Naive B cell (primary cell): Measurements from ENCODE around the gene SIGLEC12. TPM values are rescaled to one million over a fixed set of nuclear protein-coding genes. Genes with fewer than 3 reads are reported as not detected.
"Not testable (repeated sequence)": the region's sequence is repeated elsewhere in the genome, so short reads cannot be mapped to it uniquely, and the experiment has no call there.

Source experiments
- ATAC-seq, 2 donors: fragments of 150-1000 bp; cut with Tn5 transposase; 2 replicates each; pipeline ENCODE4 v1.10.0; 2021; ENCODE audit warnings: low read depth in 2 of 2, mild to moderate bottlenecking in 2 of 2, moderate library complexity in 2 of 2
- DNase-seq: peaks from one replicate; pipeline ENCODE4 v3.0.0; 2022
- H3K27ac Mint-ChIP-seq, 6 donors: one replicate each; pipeline ENCODE4 v1.8.0; 2020 to 2022; ENCODE audit warnings: mild to moderate bottlenecking in 6 of 6, mixed read lengths in 6 of 6, moderate library complexity in 5 of 6, inconsistent platforms in 2 of 6
- H3K27me3 Mint-ChIP-seq, 3 donors: one replicate each; pipeline ENCODE4 v1.8.0; 2021 to 2022; ENCODE audit warnings: mixed read lengths in 3 of 3, mild to moderate bottlenecking in 1 of 3
- H3K36me3 Mint-ChIP-seq, 2 donors: one replicate each; pipeline ENCODE4 v1.8.0; 2020 to 2022; ENCODE audit warnings: mixed read lengths in 2 of 2, inconsistent platforms in 1 of 2, mild to moderate bottlenecking in 1 of 2
- H3K4me1 Mint-ChIP-seq, 3 donors: one replicate each; pipeline ENCODE4 v1.8.0; 2020 to 2022; ENCODE audit warnings: mixed read lengths in 3 of 3, inconsistent platforms in 1 of 3, mild to moderate bottlenecking in 1 of 3, moderate library complexity in 1 of 3
- H3K4me3 Mint-ChIP-seq, 8 donors: one replicate each; pipeline ENCODE4 v1.8.0; 2020 to 2022; ENCODE audit warnings: mild to moderate bottlenecking in 8 of 8, mixed read lengths in 8 of 8, moderate library complexity in 8 of 8, inconsistent platforms in 2 of 8
- H3K9me3 Mint-ChIP-seq, 7 donors: one replicate each; pipeline ENCODE4 v1.8.0; 2020 to 2022; ENCODE audit warnings: mixed read lengths in 7 of 7, mild to moderate bottlenecking in 5 of 7, inconsistent platforms in 2 of 7, moderate library complexity in 1 of 7
- polyA plus RNA-seq, 6 donors: library from polyadenylated mRNA; unstranded; fragments of 300-500 nt; fragmentation: Illumina TruSeq; gene quantifications; one replicate each; pipeline ENCODE4 v1.2.3, GENCODE V29; 2021; ENCODE audit warnings: low read depth in 6 of 6

SIGLEC12 gene
- polyA plus RNA-seq, 6 donors from 2014 or later: 0.28 TPM; not detected in 5

DNA sequence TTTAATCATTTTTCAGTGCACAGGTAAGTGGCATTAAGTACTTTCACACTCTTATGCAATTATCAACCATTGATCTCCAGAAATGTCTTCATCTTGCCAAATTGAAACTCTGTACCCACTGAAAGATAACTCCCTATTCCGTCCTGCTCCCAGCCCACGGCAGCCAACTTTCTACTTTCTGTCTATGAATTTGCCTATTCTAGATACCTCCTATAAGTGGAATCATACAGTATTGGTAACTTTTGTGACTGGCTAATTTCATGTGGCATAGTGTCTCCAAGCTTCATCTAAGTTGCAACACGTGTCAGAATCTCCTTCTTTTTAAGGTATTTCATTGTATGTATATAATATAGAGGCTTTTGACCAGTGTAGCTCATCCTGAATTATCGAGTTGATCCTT lies 29.0 kb downstream of the SIGLEC12 start:
- peaks cover 5 to 8% (median 8%) of the 10 kb centered on the region in 3 donors for H3K4me1 Mint-ChIP-seq
- ATAC-seq (no peak), DNase-seq (no peak)
- H3K4me3 Mint-ChIP-seq: no peak overlapping the region
- no peaks in the 10 kb centered on the region for H3K36me3 Mint-ChIP-seq
- H3K27ac Mint-ChIP-seq: peak overlapping the region in 1 of 6 donors; percentile 74
- H3K9me3 Mint-ChIP-seq: peaks cover 0 to 4% (median 0%) of the 10 kb centered on the region in 7 donors
- H3K27me3 Mint-ChIP-seq: peaks cover 12 to 35% (median 25%) of the 10 kb centered on the region in 3 donors

DNA sequence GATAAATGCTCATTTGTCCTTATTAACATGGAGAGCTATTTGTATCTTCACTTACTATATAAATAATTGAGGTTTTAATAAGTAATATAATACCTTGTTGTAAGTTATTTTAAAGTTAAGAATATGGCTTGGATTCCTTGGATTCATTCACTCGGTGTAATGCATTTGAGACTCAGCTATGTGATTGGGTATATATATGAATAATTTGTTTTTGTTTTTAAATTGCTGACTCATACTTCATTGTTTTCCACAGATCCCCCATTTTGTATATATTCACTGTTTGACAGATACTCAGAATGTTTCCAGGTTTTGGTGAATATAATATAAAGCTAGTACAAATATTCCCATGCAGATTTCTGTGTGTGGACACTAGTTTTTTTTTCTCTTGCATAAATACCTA lies 30.1 kb downstream of the SIGLEC12 start:
- Mint-ChIP-seq H3K36me3 (no peaks in the 10 kb centered on the region), H3K9me3 (peaks cover 0 to 4% (median 0%) of the 10 kb centered on the region in 7 donors), H3K27me3 (peaks cover 16 to 31% (median 21%) of the 10 kb centered on the region in 3 donors), H3K4me1 (peaks cover 5 to 8% (median 8%) of the 10 kb centered on the region in 3 donors), H3K27ac (no peak overlapping the region), H3K4me3 (no peak overlapping the region)
- DNase-seq (no peak), ATAC-seq (no peak)

DNA sequence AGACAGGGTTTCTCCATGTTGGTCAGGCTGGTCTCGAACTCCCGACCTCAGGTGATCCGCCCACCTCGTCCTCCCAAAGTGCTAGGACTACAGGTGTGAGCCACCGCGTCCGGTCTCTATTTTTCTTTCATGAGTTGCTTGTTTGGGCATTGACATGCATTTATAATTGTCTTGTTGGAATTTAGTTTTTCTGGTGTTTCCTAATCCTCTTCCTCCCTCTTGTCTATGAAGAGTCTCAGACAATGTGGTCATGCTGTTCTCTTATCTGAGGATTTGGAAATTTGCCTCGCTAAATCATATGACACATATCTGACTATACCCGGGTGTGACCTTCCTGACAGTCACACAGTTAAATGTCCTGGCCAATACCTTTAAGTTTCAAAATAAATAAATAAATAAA lies 30.6 kb downstream of the SIGLEC12 start:
- ATAC-seq (no peak), DNase-seq (no peak)
- H3K36me3 Mint-ChIP-seq: no peaks in the 10 kb centered on the region
- no peak overlapping the region for H3K27ac Mint-ChIP-seq
- H3K4me1 Mint-ChIP-seq: peaks cover 5 to 8% (median 8%) of the 10 kb centered on the region in 3 donors
- no peak overlapping the region for H3K4me3 Mint-ChIP-seq
- peaks cover 0 to under 1% (median 0%) of the 10 kb centered on the region in 7 donors for H3K9me3 Mint-ChIP-seq
- peaks cover 21 to 37% (median 26%) of the 10 kb centered on the region in 3 donors for H3K27me3 Mint-ChIP-seq

DNA sequence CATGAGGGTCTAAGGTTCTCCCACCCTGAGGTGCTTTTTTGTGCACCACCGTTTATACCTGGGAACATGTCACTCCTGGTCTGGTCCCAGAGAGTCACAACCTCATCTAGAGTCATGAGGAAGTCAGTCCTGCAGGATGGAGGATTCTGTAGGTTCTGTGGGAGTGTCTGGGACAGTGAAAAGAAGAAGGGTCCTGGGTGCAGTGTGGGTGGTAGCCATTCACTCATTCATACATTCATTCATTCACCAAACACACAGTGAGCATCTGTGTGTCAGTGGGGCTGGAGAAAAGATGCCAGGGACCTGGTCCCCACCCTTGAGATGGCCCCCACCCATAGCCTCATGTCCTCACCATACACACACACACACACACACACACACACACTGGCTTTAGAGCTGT lies 32.0 kb downstream of the SIGLEC12 start:
- H3K27ac Mint-ChIP-seq: no peak overlapping the region
- H3K4me3 Mint-ChIP-seq: no peak overlapping the region
- peaks cover 5 to 8% (median 8%) of the 10 kb centered on the region in 3 donors for H3K4me1 Mint-ChIP-seq
- H3K27me3 Mint-ChIP-seq: peaks cover 23 to 44% (median 38%) of the 10 kb centered on the region in 3 donors
- H3K9me3 Mint-ChIP-seq: no peaks in the 10 kb centered on the region
- no peaks in the 10 kb centered on the region for H3K36me3 Mint-ChIP-seq
- no peak for ATAC-seq
- no peak for DNase-seq

DNA sequence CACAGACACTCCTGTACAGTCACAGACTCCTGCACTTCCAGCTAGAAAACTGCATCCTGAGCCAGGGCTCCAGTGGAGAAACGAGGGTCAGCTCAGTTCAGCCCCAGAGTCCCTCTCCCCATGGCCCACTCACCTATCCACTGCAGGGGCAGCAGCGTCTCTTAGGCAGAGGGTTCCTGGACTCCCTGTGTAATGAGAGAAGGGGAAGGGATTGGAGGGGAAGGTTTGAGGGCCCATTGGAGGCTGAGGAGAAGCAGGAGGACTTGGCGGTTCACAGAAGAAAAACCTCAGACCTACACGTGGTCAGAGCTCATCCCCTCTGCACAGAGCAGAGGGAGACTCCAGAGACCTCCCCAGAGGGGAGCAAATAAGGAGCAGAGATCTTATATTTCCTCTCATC lies 32.4 kb downstream of the SIGLEC12 start:
- DNase-seq: no peak
- Mint-ChIP-seq H3K4me1 (peaks cover 5 to 8% (median 8%) of the 10 kb centered on the region in 3 donors), H3K27me3 (peaks cover 24 to 44% (median 37%) of the 10 kb centered on the region in 3 donors), H3K36me3 (no peaks in the 10 kb centered on the region), H3K9me3 (peaks cover 0 to under 1% (median 0%) of the 10 kb centered on the region in 7 donors), H3K4me3 (no peak overlapping the region), H3K27ac (no peak overlapping the region)
- no peak for ATAC-seq

DNA sequence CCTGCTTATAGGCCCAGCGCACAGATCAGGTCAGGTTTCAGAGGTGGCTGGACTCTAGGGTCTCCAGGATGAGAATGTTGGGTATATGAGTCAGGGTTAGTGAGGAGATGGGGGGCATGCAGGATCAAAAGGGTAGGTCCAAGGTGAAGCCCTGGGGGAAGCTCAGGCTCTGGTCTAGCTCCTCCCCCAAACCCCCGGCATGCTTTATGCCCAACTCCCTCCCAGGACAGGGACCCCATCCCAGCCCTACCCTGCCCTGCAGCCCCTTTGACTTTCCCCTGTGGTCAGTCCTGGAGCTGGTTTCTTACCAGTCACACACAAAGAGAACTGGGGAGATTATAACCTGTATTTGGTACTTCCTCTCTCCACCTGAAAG lies 33.1 kb downstream of the SIGLEC12 start:
- no peak overlapping the region for H3K27ac Mint-ChIP-seq
- H3K27me3 Mint-ChIP-seq: peaks cover 25 to 45% (median 40%) of the 10 kb centered on the region in 3 donors
- no peak for ATAC-seq
- no peak for DNase-seq
- H3K9me3 Mint-ChIP-seq: peaks cover 0 to 2% (median 0%) of the 10 kb centered on the region in 7 donors
- H3K4me3 Mint-ChIP-seq: no peak overlapping the region
- H3K36me3 Mint-ChIP-seq: no peaks in the 10 kb centered on the region
- peaks cover 5 to 8% (median 7%) of the 10 kb centered on the region in 3 donors for H3K4me1 Mint-ChIP-seq

DNA sequence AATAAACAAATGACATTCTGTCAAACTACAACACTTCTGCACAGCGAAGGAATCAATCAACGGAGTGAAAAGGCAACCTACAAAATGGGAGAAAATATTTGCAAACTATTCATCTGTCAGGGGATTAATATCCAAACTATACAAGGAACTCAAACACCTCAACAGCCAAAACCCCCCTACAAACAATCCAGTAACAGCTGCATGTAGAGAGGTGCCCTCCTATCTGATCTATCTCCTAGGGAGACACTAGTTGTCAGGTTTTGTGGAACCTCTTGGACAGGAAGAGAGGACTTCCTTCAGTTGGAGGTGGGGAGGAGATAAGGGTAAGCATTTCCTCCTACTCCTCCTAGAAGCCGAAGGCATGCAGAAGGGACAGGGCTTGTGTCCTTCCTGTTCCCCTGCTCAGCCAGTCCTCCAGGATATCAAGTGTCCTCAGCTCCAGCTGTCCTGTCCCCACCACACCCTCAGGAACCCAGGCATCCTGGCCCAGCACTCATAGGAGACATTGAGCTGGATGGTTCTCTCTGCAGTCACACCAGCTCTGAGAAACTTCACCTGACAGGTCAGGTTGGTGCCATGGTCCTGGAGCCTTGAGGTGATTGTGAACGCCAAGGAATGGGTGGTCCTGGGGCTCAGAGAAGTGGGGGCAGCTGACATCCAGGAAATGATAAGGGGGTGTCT lies 33.6 kb downstream of the SIGLEC12 start:
- peaks cover 3 to 5% (median 5%) of the 10 kb centered on the region in 3 donors for H3K4me1 Mint-ChIP-seq
- peak overlapping the region in 1 of 6 donors; percentile 43 for H3K27ac Mint-ChIP-seq
- H3K4me3 Mint-ChIP-seq: no peak overlapping the region
- H3K27me3 Mint-ChIP-seq: peaks cover 24 to 46% (median 40%) of the 10 kb centered on the region in 3 donors
- H3K36me3 Mint-ChIP-seq: no peaks in the 10 kb centered on the region
- DNase-seq (no peak), ATAC-seq (no peak)
- peaks cover 0 to 2% (median 0%) of the 10 kb centered on the region in 7 donors for H3K9me3 Mint-ChIP-seq

DNA sequence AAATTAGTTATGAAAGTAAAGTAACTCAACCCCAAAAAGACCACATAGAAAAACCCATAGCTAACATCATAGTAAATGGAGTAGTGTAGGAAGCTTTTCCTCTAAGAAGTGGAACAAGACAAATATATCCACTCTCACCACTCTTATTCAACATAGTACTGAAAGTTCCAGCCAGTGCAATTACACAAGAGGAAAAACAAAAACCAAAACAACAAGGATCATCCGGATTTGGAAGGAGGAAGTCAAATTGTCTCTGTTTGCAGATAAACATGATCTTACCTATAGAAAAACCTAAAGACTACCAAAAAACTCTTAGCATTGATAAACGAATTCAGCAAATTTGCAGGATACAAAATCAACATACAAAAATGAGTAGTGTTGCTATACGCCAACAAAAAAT lies 34.9 kb downstream of the SIGLEC12 start:
- Mint-ChIP-seq H3K4me3 (no peak overlapping the region), H3K4me1 (peaks cover 0 to 8% (median 0%) of the 10 kb centered on the region in 3 donors)
- no peak for ATAC-seq

DNA sequence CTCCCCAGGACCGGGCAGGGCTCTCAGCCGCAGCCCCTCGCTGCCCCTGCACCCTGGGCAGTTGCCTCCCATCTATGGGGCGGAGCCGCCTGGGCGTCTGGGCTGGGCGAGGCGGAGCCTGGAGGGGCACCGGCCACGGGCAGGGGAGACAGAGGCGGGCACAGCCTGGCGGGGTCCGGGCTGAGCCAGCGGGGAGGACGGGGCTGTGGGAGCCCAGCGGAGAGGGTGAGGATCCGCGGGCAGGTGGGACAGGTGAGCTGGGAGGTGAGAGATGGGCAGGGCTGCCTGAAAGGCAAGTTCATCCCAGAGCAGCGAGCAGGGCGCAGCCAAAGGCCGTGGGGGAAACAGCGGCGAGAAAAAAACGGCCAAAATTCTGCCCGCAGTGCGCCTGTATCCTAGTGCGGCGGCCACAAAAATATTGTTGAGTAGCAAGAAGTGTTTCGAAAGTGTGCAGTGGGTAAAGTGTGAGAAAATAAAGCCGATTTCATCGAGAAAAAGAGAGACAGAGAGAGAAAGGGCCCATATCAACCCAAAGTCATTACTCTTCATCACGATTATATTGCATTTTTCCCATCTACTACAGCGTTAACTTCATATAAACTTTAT lies 37.5 kb downstream of the SIGLEC12 start:
- not testable (repeated sequence) for H3K4me3 Mint-ChIP-seq, H3K27ac Mint-ChIP-seq, H3K36me3 Mint-ChIP-seq, H3K9me3 Mint-ChIP-seq, DNase-seq, ATAC-seq
- H3K27me3 Mint-ChIP-seq: peaks cover 33 to 67% (median 47%) of the 10 kb centered on the region in 3 donors
- H3K4me1 Mint-ChIP-seq: peaks cover 3 to 19% (median 9%) of the 10 kb centered on the region in 3 donors

More for the DNA sequence above, 34.9 kb downstream of the SIGLEC12 start:
- no peak for DNase-seq
- Mint-ChIP-seq H3K36me3 (no peaks in the 10 kb centered on the region), H3K27ac (peak overlapping the region in 1 of 6 donors; percentile 53), H3K27me3 (peaks cover 25 to 53% (median 46%) of the 10 kb centered on the region in 3 donors), H3K9me3 (peaks cover 0 to 2% (median 0%) of the 10 kb centered on the region in 7 donors)

DNA sequence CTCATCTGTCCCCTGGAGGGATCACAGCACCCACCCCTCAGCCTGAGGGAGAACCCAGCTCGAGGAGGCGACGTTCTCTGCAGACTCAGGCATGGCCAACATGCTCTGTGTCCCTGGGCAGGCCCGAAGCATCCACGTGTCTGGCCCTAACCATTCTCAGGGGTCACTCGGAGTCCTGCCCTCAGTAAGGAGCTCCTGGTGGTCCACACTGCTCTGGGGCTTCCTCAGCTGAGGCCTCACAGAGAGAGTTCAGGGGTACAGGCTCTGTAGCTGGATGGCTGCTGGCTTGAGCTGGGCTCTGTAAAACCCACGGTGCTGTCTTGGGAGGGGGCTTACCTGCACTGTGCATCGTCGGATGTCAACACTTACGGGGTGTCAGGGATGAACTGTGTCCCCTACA lies 38.9 kb downstream of the SIGLEC12 start:
- peaks cover 0 to 3% (median 0%) of the 10 kb centered on the region in 7 donors for H3K9me3 Mint-ChIP-seq
- DNase-seq (no peak), ATAC-seq (no peak)
- peaks cover 3 to 19% (median 9%) of the 10 kb centered on the region in 3 donors for H3K4me1 Mint-ChIP-seq
- peaks cover 37 to 80% (median 60%) of the 10 kb centered on the region in 3 donors for H3K27me3 Mint-ChIP-seq
- no peak overlapping the region for H3K27ac Mint-ChIP-seq
- H3K4me3 Mint-ChIP-seq: no peak overlapping the region
- H3K36me3 Mint-ChIP-seq: no peaks in the 10 kb centered on the region

DNA sequence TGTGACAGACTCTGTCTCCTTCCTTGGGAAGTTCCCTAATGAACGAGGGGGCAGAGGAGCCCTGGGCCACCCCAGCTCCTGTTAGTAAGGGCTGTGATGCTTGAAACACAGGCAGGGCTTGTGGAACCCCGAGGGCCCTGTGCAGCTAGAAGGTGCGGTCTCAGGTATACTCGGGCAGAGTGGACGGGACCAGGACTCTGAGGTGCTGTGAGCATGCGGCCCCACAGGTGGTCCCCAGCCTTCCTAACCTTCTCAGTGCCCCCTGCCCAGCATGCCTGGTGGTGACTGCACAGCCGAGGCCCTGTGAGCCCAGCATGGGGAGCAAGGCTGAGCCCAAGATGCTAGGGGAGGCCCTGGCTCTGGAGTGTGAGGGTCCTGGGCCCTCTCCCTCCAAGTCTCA lies 39.3 kb downstream of the SIGLEC12 start:
- no peak overlapping the region for H3K4me3 Mint-ChIP-seq
- H3K4me1 Mint-ChIP-seq: peaks cover 3 to 19% (median 9%) of the 10 kb centered on the region in 3 donors
- DNase-seq: no peak
- H3K27me3 Mint-ChIP-seq: peaks cover 38 to 80% (median 63%) of the 10 kb centered on the region in 3 donors
- ATAC-seq: no peak
- H3K36me3 Mint-ChIP-seq: no peaks in the 10 kb centered on the region
- H3K9me3 Mint-ChIP-seq: peaks cover 0 to 3% (median 0%) of the 10 kb centered on the region in 7 donors
- no peak overlapping the region for H3K27ac Mint-ChIP-seq

DNA sequence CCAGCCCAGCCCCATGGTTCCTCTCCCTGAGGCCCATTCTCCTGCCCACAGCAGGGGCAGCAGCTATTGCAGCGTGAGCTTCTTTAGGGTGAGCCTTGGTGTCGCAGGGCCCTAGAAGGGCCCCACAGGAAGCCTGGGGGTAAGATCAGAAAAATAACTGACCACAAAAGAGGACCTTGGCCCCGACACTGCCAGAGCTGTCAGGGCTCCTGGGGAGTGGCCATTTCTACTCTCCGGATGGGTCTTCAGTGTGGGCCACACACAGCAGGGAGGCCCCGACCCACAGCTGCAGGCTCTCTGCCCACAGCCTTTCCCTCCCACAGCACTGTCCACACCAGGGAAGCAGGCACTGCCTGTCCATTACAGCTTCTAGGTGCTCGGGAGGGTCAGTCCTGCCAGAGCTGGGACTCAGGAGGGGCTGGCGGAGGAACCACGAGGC lies 39.9 kb downstream of the SIGLEC12 start:
- Mint-ChIP-seq H3K9me3 (peaks cover 0 to 3% (median 0%) of the 10 kb centered on the region in 7 donors), H3K27me3 (peaks cover 35 to 84% (median 63%) of the 10 kb centered on the region in 3 donors), H3K27ac (no peak overlapping the region), H3K4me1 (peaks cover 3 to 19% (median 9%) of the 10 kb centered on the region in 3 donors), H3K36me3 (no peaks in the 10 kb centered on the region), H3K4me3 (no peak overlapping the region)
- no peak for ATAC-seq
- DNase-seq: no peak

DNA sequence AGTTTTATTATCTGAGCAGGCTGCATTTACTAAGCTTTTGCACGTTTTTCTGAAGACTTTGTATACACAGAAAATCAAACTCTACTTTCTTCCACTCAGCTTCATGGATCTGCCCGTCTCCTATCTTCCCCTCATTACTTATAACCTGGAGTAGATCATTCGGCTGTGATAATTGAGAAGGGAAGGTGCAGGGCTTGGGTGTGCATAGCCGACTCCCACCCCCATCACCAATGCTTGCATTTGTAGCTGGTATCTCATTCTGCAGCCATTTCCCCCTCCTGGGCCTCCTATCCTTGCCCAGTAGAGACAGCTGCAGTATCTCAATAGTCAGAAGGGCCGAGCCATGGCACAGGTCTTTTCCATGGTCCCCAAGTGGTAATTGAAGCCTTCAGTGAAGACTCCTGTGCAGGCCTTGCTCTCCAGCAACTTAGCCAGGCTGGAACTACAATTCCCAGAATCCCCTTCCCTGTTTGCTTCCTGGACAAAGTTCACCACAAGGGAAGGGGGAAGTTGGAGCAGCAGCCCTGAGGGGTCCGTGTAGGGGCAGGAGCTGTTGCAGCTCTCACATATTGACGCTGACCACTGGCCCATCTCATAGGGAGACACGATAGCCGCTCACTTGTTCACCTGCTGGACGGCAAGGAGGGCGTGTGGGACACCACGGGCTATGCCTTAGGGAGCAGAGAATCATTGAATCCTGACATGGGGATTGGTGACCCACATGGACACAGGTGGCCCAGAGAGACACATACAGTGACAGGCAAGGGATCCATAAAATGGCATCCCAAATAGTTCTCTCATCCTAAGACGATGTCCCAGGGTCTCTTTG lies 41.2 kb downstream of the SIGLEC12 start:
- DNase-seq (no peak), ATAC-seq (no peak)
- Mint-ChIP-seq H3K9me3 (peaks cover 0 to 3% (median 0%) of the 10 kb centered on the region in 7 donors), H3K27ac (no peak overlapping the region), H3K36me3 (no peaks in the 10 kb centered on the region), H3K4me1 (peaks cover 3 to 19% (median 9%) of the 10 kb centered on the region in 3 donors), H3K27me3 (peaks cover 31 to 75% (median 56%) of the 10 kb centered on the region in 3 donors), H3K4me3 (peak overlapping the region in 3 of 8 donors; percentile 43 to 47 (median 45))
